Measurements from ENCODE around the gene NUDT19.
"Not testable (repeated sequence)": the region's sequence is repeated elsewhere in the genome, so short reads cannot be mapped to it uniquely, and the experiment has no call there.

Gene NUDT19

GRCh38 chr19:32652894-32653598, 38.6 kb upstream of the NUDT19 start:
- no peak for TF ChIP-seq ZFX (IDR thresholded peaks at IDR 0.05)
- TF ChIP-seq, protein P1, sequence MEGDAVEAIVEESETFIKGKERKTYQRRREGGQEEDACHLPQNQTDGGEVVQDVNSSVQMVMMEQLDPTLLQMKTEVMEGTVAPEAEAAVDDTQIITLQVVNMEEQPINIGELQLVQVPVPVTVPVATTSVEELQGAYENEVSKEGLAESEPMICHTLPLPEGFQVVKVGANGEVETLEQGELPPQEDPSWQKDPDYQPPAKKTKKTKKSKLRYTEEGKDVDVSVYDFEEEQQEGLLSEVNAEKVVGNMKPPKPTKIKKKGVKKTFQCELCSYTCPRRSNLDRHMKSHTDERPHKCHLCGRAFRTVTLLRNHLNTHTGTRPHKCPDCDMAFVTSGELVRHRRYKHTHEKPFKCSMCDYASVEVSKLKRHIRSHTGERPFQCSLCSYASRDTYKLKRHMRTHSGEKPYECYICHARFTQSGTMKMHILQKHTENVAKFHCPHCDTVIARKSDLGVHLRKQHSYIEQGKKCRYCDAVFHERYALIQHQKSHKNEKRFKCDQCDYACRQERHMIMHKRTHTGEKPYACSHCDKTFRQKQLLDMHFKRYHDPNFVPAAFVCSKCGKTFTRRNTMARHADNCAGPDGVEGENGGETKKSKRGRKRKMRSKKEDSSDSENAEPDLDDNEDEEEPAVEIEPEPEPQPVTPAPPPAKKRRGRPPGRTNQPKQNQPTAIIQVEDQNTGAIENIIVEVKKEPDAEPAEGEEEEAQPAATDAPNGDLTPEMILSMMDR (conservative IDR thresholded peaks at IDR 0.05): no peak
- H3K27ac ChIP-seq: peak overlapping the region; percentile 76

- H3K27ac ChIP-seq: peak overlapping the region; percentile 76
- TF ChIP-seq, protein P1 (conservative IDR thresholded peaks at IDR 0.05): no peak
- no peak for TF ChIP-seq ZFX (IDR thresholded peaks at IDR 0.05)
Measured at GRCh38 chr19:32653599-32653915, 38.1 kb upstream of the NUDT19 start.

GRCh38 chr19:32656379-32656778, 35.2 kb upstream of the NUDT19 start:
- H3K27ac ChIP-seq: not testable (repeated sequence)

DNA sequence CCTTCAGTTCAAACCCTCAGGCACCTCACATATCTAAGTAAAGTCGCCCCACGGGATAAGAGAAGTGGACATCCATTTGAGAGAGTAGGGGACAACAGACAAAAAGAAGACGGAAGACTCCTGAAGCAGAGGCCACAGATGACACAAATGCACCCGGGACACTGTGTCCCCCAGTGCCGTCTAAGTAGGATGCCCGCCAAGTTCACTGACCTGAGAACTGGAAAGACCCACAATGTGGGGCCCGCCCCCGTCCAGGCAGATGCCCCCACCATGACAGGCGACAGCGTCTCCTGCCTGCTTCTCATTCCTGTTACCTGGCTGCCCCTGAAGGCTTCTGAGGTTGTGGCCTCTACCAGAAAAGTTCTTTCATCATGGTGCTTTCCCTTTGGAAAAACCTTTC, 33.5 kb upstream of the NUDT19 start:
- TF ChIP-seq, protein P1 (conservative IDR thresholded peaks at IDR 0.05): no peak
- no peak for TF ChIP-seq ZFX (IDR thresholded peaks at IDR 0.05)
- no peak overlapping the region for H3K27ac ChIP-seq

DNA sequence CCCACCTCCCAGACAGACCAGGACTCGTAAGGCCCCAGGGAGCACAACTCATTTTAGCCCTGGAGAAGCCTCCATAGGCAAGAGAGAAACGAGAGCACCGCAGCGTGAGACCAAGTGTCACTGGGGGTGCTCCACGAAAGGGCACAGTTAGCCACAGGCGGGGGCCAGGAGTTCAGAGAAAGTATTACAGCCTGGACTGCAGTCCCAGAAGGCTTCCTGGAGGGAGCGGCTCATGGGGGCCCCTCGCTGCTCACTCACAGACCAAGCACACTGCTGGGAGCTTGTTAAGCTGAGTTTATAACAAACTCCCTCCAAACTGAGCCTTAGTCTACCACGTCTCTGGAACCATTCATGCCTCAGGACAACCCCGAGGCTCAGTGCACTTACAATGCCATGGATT, 33.1 kb upstream of the NUDT19 start:
- TF ChIP-seq ZFX (IDR thresholded peaks at IDR 0.05): no peak
- TF ChIP-seq, protein P1 (conservative IDR thresholded peaks at IDR 0.05): no peak
- no peak overlapping the region for H3K27ac ChIP-seq

- TF ChIP-seq, protein P1 (conservative IDR thresholded peaks at IDR 0.05): no peak
- H3K27ac ChIP-seq: no peak overlapping the region
Measured at GRCh38 chr19:32661318-32661717, 30.3 kb upstream of the NUDT19 start.

DNA sequence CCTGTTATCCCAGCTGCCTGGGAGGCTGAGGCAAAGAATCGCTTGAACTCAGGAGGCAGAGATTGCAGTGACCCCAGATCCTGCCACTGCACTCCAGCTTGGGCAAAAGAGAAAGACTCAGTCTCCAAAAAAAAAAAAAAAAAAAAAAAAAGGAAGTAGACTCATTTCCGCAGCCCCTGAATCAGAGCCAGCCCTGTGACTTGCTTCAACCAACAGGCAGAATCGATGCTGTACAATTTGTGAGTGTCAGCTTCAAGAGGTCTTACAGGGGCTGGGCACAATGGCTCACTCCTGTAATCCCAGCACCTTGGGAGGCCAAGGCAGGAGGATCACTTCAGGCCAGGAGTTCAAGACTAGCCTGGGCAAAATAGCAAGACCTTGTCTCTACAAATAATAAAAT, 29.4 kb upstream of the NUDT19 start:
- TF ChIP-seq, protein P1 (conservative IDR thresholded peaks at IDR 0.05): no peak
- TF ChIP-seq ZFX (IDR thresholded peaks at IDR 0.05): no peak
- H3K27ac ChIP-seq: no peak overlapping the region

GRCh38 chr19:32666084-32666483, 25.5 kb upstream of the NUDT19 start:
- TF ChIP-seq, protein P1 (conservative IDR thresholded peaks at IDR 0.05): no peak
- no peak for TF ChIP-seq ZFX (IDR thresholded peaks at IDR 0.05)
- H3K27ac ChIP-seq: no peak overlapping the region
